Transverse colon (tissue), 4 donors: ENCODE measurements around the gene EFNA4.

ENCODE experiments used
- CTCF ChIP-seq, 5 experiments: fragments of 200-600 bp in 3 of 5; fragments of 450-650 bp in 2 of 5; sonication (generic) in 3 of 5; IDR thresholded peaks; 1 replicate in 2 of 5; 2 replicates in 3 of 5; pipeline ENCODE4 v1.5.1; 2016 to 2017; ENCODE audit warnings: antibody characterized with exemption in 5 of 5, inconsistent platforms in 3 of 5, mild to moderate bottlenecking in 2 of 5, moderate library complexity in 1 of 5
- POLR2A ChIP-seq: fragments of 450-650 bp; IDR thresholded peaks from one replicate; pipeline ENCODE4 v1.6.1; 2016; ENCODE audit warnings: antibody characterized with exemption, mild to moderate bottlenecking, moderate library complexity
- POLR2AphosphoS5 ChIP-seq, 3 donors: sonication (generic); formaldehyde crosslinking; IDR thresholded peaks; one replicate each; pipeline ENCODE4 v1.6.1; 2016; ENCODE audit warnings: antibody characterized with exemption in 3 of 3

GRCh38 chr1:155040358-155041093 lies 23.0 kb upstream of the EFNA4 start:
- no peak for TF ChIP-seq POLR2A
- no peak for TF ChIP-seq CTCF (IDR thresholded peaks at IDR 0.05)
- TF ChIP-seq POLR2AphosphoS5 (IDR thresholded peaks at IDR 0.05) = no peak
